ENCODE measurements around the gene NT5C. TPM values are rescaled to one million over a fixed set of nuclear protein-coding genes. Genes with fewer than 3 reads are reported as not detected.
A peak's percentile ranks its signal among the peaks of the same experiment; 100 is the strongest.
"Not testable (repeated sequence)": the region's sequence is repeated elsewhere in the genome, so short reads cannot be mapped to it uniquely, and the experiment has no call there.

The NT5C gene
- total and polyA plus RNA-seq, 4 donors = 64.4 to 96.3 (median 78.3) TPM

GRCh38 chr17:75176625-75177024 is 45.1 kb upstream of the NT5C start:
- WGBS, 2 donors = 88 to 96% methylated on average over 5 of the region's 5 CpGs
- DNase-seq (no peak), ATAC-seq (ENCODE audit: insufficient read depth, low FRiP score) (no peak)
- Histone ChIP-seq H3K36me3 (ENCODE audit: control insufficient read depth in 4 of 4, insufficient read depth in 4 of 4, low read length in 4 of 4) (peaks cover 27 to 46% (median 33%) of the 10 kb centered on the region in 4 donors), H3K4me1 (ENCODE audit: control insufficient read depth in 5 of 5, insufficient read depth in 5 of 5, low read length in 5 of 5) (peaks cover 0 to 7% (median 0%) of the 10 kb centered on the region in 5 donors), H3K27ac (ENCODE audit: low read depth in 1 of 2, low read length in 1 of 2) (no peak overlapping the region), H3K9me3 (ENCODE audit: control insufficient read depth in 4 of 4, insufficient read depth in 3 of 4, low read length in 3 of 4) (no peaks in the 10 kb centered on the region), H3K4me3 (no peak overlapping the region), H3K9ac (ENCODE audit: insufficient read depth in 1 of 2, low read length in 2 of 2) (no peak overlapping the region), H3K27me3 (ENCODE audit: control insufficient read depth in 3 of 3, insufficient read depth in 3 of 3, low read length in 2 of 3) (no peaks in the 10 kb centered on the region)
- TF ChIP-seq CTCF (IDR thresholded peaks at IDR 0.05; ENCODE audit: control extremely low read depth, extremely low read depth) = no peak

- ATAC-seq (ENCODE audit: insufficient read depth, low FRiP score) (no peak), DNase-seq (no peak)
- no peak for TF ChIP-seq CTCF (IDR thresholded peaks at IDR 0.05; ENCODE audit: control extremely low read depth, extremely low read depth)
- Histone ChIP-seq H3K9ac (ENCODE audit: insufficient read depth in 1 of 2, low read length in 2 of 2) (no peak overlapping the region), H3K9me3 (ENCODE audit: control insufficient read depth in 4 of 4, insufficient read depth in 3 of 4, low read length in 3 of 4) (no peaks in the 10 kb centered on the region), H3K4me3 (no peak overlapping the region), H3K36me3 (ENCODE audit: control insufficient read depth in 4 of 4, insufficient read depth in 4 of 4, low read length in 4 of 4) (peaks cover 27 to 45% (median 35%) of the 10 kb centered on the region in 4 donors), H3K4me1 (ENCODE audit: control insufficient read depth in 5 of 5, insufficient read depth in 5 of 5, low read length in 5 of 5) (peaks cover 0 to 2% (median 0%) of the 10 kb centered on the region in 5 donors), H3K27me3 (ENCODE audit: control insufficient read depth in 3 of 3, insufficient read depth in 3 of 3, low read length in 2 of 3) (no peaks in the 10 kb centered on the region), H3K27ac (ENCODE audit: low read depth in 1 of 2, low read length in 1 of 2) (no peak overlapping the region)
- WGBS, 2 donors = 95 to 96% methylated on average over 11 of the region's 11 CpGs
Measured at GRCh38 chr17:75174996-75175395, 43.5 kb upstream of the NT5C start.

- Histone ChIP-seq H3K9ac (ENCODE audit: insufficient read depth in 1 of 2, low read length in 2 of 2) (no peak overlapping the region), H3K27ac (ENCODE audit: low read depth in 1 of 2, low read length in 1 of 2) (peak overlapping the region in 1 of 2 donors; percentile 5), H3K36me3 (ENCODE audit: control insufficient read depth in 4 of 4, insufficient read depth in 4 of 4, low read length in 4 of 4) (peaks cover 29 to 42% (median 32%) of the 10 kb centered on the region in 4 donors), H3K27me3 (ENCODE audit: control insufficient read depth in 3 of 3, insufficient read depth in 3 of 3, low read length in 2 of 3) (no peaks in the 10 kb centered on the region), H3K4me3 (no peak overlapping the region), H3K9me3 (ENCODE audit: control insufficient read depth in 4 of 4, insufficient read depth in 3 of 4, low read length in 3 of 4) (no peaks in the 10 kb centered on the region), H3K4me1 (ENCODE audit: control insufficient read depth in 5 of 5, insufficient read depth in 5 of 5, low read length in 5 of 5) (peaks cover 0 to 2% (median 0%) of the 10 kb centered on the region in 5 donors)
- DNase-seq = no peak
- no peak for ATAC-seq (ENCODE audit: insufficient read depth, low FRiP score)
- TF ChIP-seq CTCF (IDR thresholded peaks at IDR 0.05; ENCODE audit: control extremely low read depth, extremely low read depth) = no peak
- 82 to 87% methylated on average over 4 of the region's 4 CpGs for WGBS, 2 donors
Measured at GRCh38 chr17:75173526-75173925, 42.0 kb upstream of the NT5C start.

GRCh38 chr17:75168998-75169397 is 37.5 kb upstream of the NT5C start:
- H3K4me1 ChIP-seq (ENCODE audit: control insufficient read depth in 5 of 5, insufficient read depth in 5 of 5, low read length in 5 of 5) = no peaks in the 10 kb centered on the region
- DNase-seq (no peak), ATAC-seq (ENCODE audit: insufficient read depth, low FRiP score) (no peak)
- H3K9ac ChIP-seq (ENCODE audit: insufficient read depth in 1 of 2, low read length in 2 of 2) = no peak overlapping the region
- no peak for TF ChIP-seq CTCF (IDR thresholded peaks at IDR 0.05; ENCODE audit: control extremely low read depth, extremely low read depth)
- H3K27ac ChIP-seq (ENCODE audit: low read depth in 1 of 2, low read length in 1 of 2) = no peak overlapping the region
- no peaks in the 10 kb centered on the region for H3K9me3 ChIP-seq (ENCODE audit: control insufficient read depth in 4 of 4, insufficient read depth in 3 of 4, low read length in 3 of 4)
- 89 to 92% methylated on average over 4 of the region's 4 CpGs for WGBS, 2 donors
- no peaks in the 10 kb centered on the region for H3K27me3 ChIP-seq (ENCODE audit: control insufficient read depth in 3 of 3, insufficient read depth in 3 of 3, low read length in 2 of 3)
- H3K36me3 ChIP-seq (ENCODE audit: control insufficient read depth in 4 of 4, insufficient read depth in 4 of 4, low read length in 4 of 4) = peaks cover 22 to 30% (median 27%) of the 10 kb centered on the region in 4 donors
- no peak overlapping the region for H3K4me3 ChIP-seq

GRCh38 chr17:75164606-75165005 is 33.1 kb upstream of the NT5C start:
- WGBS, 2 donors = 95 to 97% methylated on average over 15 of the region's 15 CpGs
- not testable (repeated sequence) for H3K27ac ChIP-seq (ENCODE audit: low read depth in 1 of 2, low read length in 1 of 2); H3K4me3 ChIP-seq; DNase-seq; H3K9ac ChIP-seq (ENCODE audit: insufficient read depth in 1 of 2, low read length in 2 of 2); H3K9me3 ChIP-seq (ENCODE audit: control insufficient read depth in 4 of 4, insufficient read depth in 3 of 4, low read length in 3 of 4); H3K4me1 ChIP-seq (ENCODE audit: control insufficient read depth in 5 of 5, insufficient read depth in 5 of 5, low read length in 5 of 5); ATAC-seq (ENCODE audit: insufficient read depth, low FRiP score); H3K27me3 ChIP-seq (ENCODE audit: control insufficient read depth in 3 of 3, insufficient read depth in 3 of 3, low read length in 2 of 3)
- H3K36me3 ChIP-seq (ENCODE audit: control insufficient read depth in 4 of 4, insufficient read depth in 4 of 4, low read length in 4 of 4) = peaks cover 5 to 21% (median 10%) of the 10 kb centered on the region in 4 donors
